ENCODE results near the gene MRPL49. TPM values are rescaled to one million over a fixed set of nuclear protein-coding genes. Genes with fewer than 3 reads are reported as not detected.

MRPL49 gene
- total and polyA plus RNA-seq, 2 of the 13 experiments (the other 11 are each of a cell fraction or from before 2014, with no cell fraction given): 39.2 to 53.3 TPM

GRCh38 chr11:65110354-65110861 lies 11.7 kb upstream of the MRPL49 start (continued):
- TF ChIP-seq TSC22D2 (CRISPR knock-in tag; IDR thresholded peaks at IDR 0.05; ENCODE audit: borderline replicate concordance) (0 out of 2 replicates have a peak, but pooled peaks have one; percentile 44), BORCS8-MEF2B (CRISPR knock-in tag; IDR thresholded peaks at IDR 0.05) (no peak), KMT2A (CRISPR knock-in tag; IDR thresholded peaks at IDR 0.05) (peak; percentile 55), ZBTB8A (CRISPR knock-in tag; IDR thresholded peaks at IDR 0.05; ENCODE audit: borderline replicate concordance, low read depth) (no peak), ZNF564 (CRISPR knock-in tag; IDR thresholded peaks at IDR 0.05) (no peak), MAX (IDR thresholded peaks at IDR 0.05) (no peak), MED1 (CRISPR knock-in tag; IDR thresholded peaks at IDR 0.05) (0 out of 2 replicates have a peak, but pooled peaks have one; percentile 18), ATF2 (CRISPR knock-in tag; IDR thresholded peaks at IDR 0.05) (no peak), IRX3 (CRISPR knock-in tag; IDR thresholded peaks at IDR 0.05; ENCODE audit: borderline replicate concordance, low read depth) (no peak), ZNF879 (CRISPR knock-in tag; IDR thresholded peaks at IDR 0.05) (no peak), PAXIP1 (CRISPR knock-in tag; conservative IDR thresholded peaks at IDR 0.05) (no peak), DRAP1 (CRISPR knock-in tag; IDR thresholded peaks at IDR 0.05) (no peak), PAWR (CRISPR knock-in tag; IDR thresholded peaks at IDR 0.05; ENCODE audit: borderline replicate concordance) (no peak), KDM2A (CRISPR knock-in tag; IDR thresholded peaks at IDR 0.05; ENCODE audit: borderline replicate concordance, low read depth) (peak; percentile 82; the same call in 1 of the 2 replicates), SIN3A (IDR thresholded peaks at IDR 0.05; ENCODE audit: borderline replicate concordance, low read depth, low read length) (peak; percentile 49; the same call in 1 of the 2 replicates), PCBP2 (optimal IDR thresholded peaks at IDR 0.05; ENCODE audit: low read depth, low read length, poor library complexity, severe bottlenecking) (no peak), RAD21 (CRISPR knock-in tag; IDR thresholded peaks at IDR 0.05) (peak; percentile 65), ZNF496 (CRISPR knock-in tag; IDR thresholded peaks at IDR 0.05; ENCODE audit: insufficient replicate concordance) (no peak), JARID2 (CRISPR knock-in tag; IDR thresholded peaks at IDR 0.05; ENCODE audit: insufficient replicate concordance) (no peak), FOXC1 (CRISPR knock-in tag; IDR thresholded peaks at IDR 0.05; ENCODE audit: borderline replicate concordance) (peak; percentile 66; the same call in 1 of the 2 replicates), ZNF563 (CRISPR knock-in tag; IDR thresholded peaks at IDR 0.05) (no peak), KAT7 (CRISPR knock-in tag; IDR thresholded peaks at IDR 0.05; ENCODE audit: borderline replicate concordance) (no peak), ZNF430 (CRISPR knock-in tag; IDR thresholded peaks at IDR 0.05) (no peak), LCORL (IDR thresholded peaks at IDR 0.05) (no peak), LCORL (CRISPR knock-in tag; IDR thresholded peaks at IDR 0.05) (peak; percentile 46; the same call in 1 of the 2 replicates), THYN1 (CRISPR knock-in tag; IDR thresholded peaks at IDR 0.05; ENCODE audit: borderline replicate concordance, low read depth) (no peak), NR1H2 (CRISPR knock-in tag; IDR thresholded peaks at IDR 0.05; ENCODE audit: borderline replicate concordance, low read depth) (no peak)

Data from HepG2 (cell line).